ENCODE measurements around the gene KAT8. TPM values are rescaled to one million over a fixed set of nuclear protein-coding genes. Genes with fewer than 3 reads are reported as not detected.
A peak's percentile ranks its signal among the peaks of the same experiment; 100 is the strongest.

KAT8 gene
- total and polyA plus RNA-seq, 2 of the 13 experiments (the other 11 are each of a cell fraction or from before 2014, with no cell fraction given): 79.0 to 84.2 TPM

DNA sequence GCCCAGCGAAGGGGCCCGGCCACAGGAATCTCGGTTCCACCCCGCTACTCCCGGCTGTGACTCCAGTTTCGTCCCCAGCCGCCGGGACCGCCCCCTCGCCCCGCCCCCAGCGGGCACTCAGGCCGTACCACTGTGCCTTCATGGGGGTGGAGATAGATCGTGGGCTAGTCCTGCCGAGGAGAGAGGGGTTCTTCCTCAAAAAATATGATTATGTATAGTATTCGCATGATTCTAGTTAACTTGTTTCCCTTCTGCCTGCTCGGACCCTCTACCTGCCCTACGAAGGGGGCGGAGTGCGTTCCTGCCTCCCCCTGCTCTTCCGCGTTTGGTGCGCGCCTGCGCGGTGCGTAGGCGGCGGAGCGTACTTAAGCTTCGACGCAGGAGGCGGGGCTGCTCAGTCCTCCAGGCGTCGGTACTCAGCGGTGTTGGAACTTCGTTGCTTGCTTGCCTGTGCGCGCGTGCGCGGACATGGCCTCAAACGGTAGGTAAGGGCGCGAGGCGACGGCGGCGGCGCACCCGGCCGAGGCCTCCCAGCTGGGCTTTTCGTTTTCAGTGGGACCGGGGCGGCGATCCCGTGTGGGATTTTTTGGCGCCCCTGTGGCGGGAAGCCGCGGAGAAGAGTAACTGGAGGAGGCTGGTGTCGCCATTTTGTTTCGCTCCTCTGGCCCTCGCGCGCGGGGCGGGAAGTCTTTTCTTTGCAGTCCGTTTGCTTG is 62.4 kb downstream of the KAT8 start, which contains the start of gene FUS (continued):
- TF ChIP-seq, protein P1, sequence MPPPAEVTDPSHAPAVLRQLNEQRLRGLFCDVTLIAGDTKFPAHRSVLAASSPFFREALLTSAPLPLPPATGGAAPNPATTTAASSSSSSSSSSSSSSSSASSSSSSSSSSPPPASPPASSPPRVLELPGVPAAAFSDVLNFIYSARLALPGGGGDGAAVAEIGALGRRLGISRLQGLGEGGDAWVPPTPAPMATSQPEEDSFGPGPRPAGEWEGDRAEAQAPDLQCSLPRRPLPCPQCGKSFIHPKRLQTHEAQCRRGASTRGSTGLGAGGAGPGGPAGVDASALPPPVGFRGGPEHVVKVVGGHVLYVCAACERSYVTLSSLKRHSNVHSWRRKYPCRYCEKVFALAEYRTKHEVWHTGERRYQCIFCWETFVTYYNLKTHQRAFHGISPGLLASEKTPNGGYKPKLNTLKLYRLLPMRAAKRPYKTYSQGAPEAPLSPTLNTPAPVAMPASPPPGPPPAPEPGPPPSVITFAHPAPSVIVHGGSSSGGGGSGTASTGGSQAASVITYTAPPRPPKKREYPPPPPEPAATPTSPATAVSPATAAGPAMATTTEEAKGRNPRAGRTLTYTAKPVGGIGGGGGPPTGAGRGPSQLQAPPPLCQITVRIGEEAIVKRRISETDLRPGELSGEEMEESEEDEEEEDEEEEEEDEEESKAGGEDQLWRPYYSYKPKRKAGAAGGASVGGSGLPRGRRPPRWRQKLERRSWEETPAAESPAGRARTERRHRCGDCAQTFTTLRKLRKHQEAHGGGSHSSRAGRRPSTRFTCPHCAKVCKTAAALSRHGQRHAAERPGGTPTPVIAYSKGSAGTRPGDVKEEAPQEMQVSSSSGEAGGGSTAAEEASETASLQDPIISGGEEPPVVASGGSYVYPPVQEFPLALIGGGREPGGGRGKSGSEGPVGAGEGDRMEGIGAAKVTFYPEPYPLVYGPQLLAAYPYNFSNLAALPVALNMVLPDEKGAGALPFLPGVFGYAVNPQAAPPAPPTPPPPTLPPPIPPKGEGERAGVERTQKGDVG (CRISPR knock-in tag; IDR thresholded peaks at IDR 0.05; ENCODE audit: borderline replicate concordance): peak; percentile 11; the same call in 1 of the 2 replicates
- TF ChIP-seq ZNF550 (CRISPR knock-in tag; IDR thresholded peaks at IDR 0.05; ENCODE audit: borderline replicate concordance): peak; percentile 78; the same call in 1 of the 2 replicates
- peak; percentile 69 for TF ChIP-seq POGZ (CRISPR knock-in tag; IDR thresholded peaks at IDR 0.05)
- no peak; the same call in 1 of the 2 replicates for TF ChIP-seq RXRB (CRISPR knock-in tag; IDR thresholded peaks at IDR 0.05; ENCODE audit: borderline replicate concordance)
- peak; percentile 94 for TF ChIP-seq BCL3 (CRISPR knock-in tag; IDR thresholded peaks at IDR 0.05)
- TF ChIP-seq JARID2 (CRISPR knock-in tag; IDR thresholded peaks at IDR 0.05; ENCODE audit: insufficient replicate concordance): peak; percentile 99
- TF ChIP-seq ZNF766 (CRISPR knock-in tag; IDR thresholded peaks at IDR 0.05; ENCODE audit: borderline replicate concordance): peak; percentile 60; the same call in 1 of the 2 replicates
- peak; percentile 95; the same call in 1 of the 2 replicates for TF ChIP-seq TBP (CRISPR knock-in tag; IDR thresholded peaks at IDR 0.05)
- TF ChIP-seq U2AF1 (optimal IDR thresholded peaks at IDR 0.05; ENCODE audit: low read depth, low read length): peak; percentile 99
- TF ChIP-seq ZFP36L1 (CRISPR knock-in tag; IDR thresholded peaks at IDR 0.05): no peak; the same call in 1 of the 2 replicates
- TF ChIP-seq KDM2A (CRISPR knock-in tag; IDR thresholded peaks at IDR 0.05; ENCODE audit: borderline replicate concordance, low read depth): peak; percentile 69; the same call in 1 of the 2 replicates
- TF ChIP-seq, protein P2, sequence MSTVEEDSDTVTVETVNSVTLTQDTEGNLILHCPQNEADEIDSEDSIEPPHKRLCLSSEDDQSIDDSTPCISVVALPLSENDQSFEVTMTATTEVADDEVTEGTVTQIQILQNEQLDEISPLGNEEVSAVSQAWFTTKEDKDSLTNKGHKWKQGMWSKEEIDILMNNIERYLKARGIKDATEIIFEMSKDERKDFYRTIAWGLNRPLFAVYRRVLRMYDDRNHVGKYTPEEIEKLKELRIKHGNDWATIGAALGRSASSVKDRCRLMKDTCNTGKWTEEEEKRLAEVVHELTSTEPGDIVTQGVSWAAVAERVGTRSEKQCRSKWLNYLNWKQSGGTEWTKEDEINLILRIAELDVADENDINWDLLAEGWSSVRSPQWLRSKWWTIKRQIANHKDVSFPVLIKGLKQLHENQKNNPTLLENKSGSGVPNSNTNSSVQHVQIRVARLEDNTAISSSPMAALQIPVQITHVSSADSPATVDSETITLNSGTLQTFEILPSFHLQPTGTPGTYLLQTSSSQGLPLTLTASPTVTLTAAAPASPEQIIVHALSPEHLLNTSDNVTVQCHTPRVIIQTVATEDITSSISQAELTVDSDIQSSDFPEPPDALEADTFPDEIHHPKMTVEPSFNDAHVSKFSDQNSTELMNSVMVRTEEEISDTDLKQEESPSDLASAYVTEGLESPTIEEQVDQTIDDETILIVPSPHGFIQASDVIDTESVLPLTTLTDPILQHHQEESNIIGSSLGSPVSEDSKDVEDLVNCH (CRISPR knock-in tag; IDR thresholded peaks at IDR 0.05): 0 out of 2 replicates have a peak, but pooled peaks have one; percentile 87
- TF ChIP-seq ZNF841 (CRISPR knock-in tag; IDR thresholded peaks at IDR 0.05; ENCODE audit: borderline replicate concordance): 0 out of 2 replicates have a peak, but pooled peaks have one; percentile 69
- peak; percentile 79 for TF ChIP-seq BCL6 (CRISPR knock-in tag; IDR thresholded peaks at IDR 0.05)
- peak; percentile 71 for TF ChIP-seq ZNF451 (CRISPR knock-in tag; IDR thresholded peaks at IDR 0.05)
- peak; percentile 62; the same call in 1 of the 2 replicates for TF ChIP-seq HCFC1 (IDR thresholded peaks at IDR 0.05; ENCODE audit: low read depth, low read length)
- TF ChIP-seq ZNF235 (CRISPR knock-in tag; IDR thresholded peaks at IDR 0.05; ENCODE audit: borderline replicate concordance): peak; percentile 84
- TF ChIP-seq GLI4 (CRISPR knock-in tag; IDR thresholded peaks at IDR 0.05; ENCODE audit: borderline replicate concordance): peak; percentile 98
- no peak; the same call in 1 of the 2 replicates for TF ChIP-seq ZNF597 (CRISPR knock-in tag; IDR thresholded peaks at IDR 0.05)
- TF ChIP-seq ATF7-NPFF (CRISPR knock-in tag; IDR thresholded peaks at IDR 0.05; ENCODE audit: low read depth): peak; percentile 84
- peak; percentile 69 for TF ChIP-seq HNRNPK (IDR thresholded peaks at IDR 0.05; ENCODE audit: low read depth, low read length, poor library complexity, severe bottlenecking)

Measured in HepG2 (cell line).